Measurements from ENCODE around the gene DISP3.

The DISP3 gene

DNA sequence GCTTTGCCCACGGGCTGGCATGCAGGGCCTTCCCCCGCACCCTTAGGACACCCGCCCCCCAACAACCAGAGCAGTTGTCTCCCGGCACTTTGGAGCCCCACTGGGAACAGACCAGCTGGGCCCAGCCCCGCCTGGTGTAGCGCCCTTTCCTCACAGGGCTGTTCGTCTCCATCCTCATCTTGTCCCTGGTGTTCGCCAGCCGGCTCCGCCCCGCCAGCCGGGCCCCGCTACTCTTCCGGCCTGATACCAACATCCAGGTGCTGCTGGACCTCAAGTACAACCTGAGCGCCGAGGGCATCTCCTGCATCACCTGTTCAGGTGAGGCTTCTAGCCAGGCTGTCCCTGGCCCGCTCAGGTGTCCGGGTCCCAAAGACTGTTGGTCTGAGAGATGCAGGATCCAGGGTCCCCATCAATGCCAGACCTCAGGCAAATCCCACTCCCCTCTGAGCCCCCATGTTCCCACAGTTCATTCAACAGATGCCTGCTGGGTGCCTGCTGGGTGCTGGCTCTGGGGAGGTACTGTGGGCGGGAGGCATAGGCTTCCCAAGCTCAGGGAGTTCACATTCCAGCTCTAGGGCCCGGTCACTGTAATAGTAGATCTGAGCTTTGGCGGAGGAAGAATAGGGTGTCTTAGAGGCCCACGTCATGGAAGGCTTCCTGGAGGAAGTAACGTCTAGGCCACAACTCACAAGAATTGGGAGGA is 41.7 kb downstream of the DISP3 start:
- TF ChIP-seq, protein P1, sequence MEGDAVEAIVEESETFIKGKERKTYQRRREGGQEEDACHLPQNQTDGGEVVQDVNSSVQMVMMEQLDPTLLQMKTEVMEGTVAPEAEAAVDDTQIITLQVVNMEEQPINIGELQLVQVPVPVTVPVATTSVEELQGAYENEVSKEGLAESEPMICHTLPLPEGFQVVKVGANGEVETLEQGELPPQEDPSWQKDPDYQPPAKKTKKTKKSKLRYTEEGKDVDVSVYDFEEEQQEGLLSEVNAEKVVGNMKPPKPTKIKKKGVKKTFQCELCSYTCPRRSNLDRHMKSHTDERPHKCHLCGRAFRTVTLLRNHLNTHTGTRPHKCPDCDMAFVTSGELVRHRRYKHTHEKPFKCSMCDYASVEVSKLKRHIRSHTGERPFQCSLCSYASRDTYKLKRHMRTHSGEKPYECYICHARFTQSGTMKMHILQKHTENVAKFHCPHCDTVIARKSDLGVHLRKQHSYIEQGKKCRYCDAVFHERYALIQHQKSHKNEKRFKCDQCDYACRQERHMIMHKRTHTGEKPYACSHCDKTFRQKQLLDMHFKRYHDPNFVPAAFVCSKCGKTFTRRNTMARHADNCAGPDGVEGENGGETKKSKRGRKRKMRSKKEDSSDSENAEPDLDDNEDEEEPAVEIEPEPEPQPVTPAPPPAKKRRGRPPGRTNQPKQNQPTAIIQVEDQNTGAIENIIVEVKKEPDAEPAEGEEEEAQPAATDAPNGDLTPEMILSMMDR (IDR thresholded peaks at IDR 0.05) = no peak
- H3K36me3 ChIP-seq (ENCODE audit: control insufficient read depth, insufficient read depth, low read length) = no peaks in the 10 kb centered on the region

DNA sequence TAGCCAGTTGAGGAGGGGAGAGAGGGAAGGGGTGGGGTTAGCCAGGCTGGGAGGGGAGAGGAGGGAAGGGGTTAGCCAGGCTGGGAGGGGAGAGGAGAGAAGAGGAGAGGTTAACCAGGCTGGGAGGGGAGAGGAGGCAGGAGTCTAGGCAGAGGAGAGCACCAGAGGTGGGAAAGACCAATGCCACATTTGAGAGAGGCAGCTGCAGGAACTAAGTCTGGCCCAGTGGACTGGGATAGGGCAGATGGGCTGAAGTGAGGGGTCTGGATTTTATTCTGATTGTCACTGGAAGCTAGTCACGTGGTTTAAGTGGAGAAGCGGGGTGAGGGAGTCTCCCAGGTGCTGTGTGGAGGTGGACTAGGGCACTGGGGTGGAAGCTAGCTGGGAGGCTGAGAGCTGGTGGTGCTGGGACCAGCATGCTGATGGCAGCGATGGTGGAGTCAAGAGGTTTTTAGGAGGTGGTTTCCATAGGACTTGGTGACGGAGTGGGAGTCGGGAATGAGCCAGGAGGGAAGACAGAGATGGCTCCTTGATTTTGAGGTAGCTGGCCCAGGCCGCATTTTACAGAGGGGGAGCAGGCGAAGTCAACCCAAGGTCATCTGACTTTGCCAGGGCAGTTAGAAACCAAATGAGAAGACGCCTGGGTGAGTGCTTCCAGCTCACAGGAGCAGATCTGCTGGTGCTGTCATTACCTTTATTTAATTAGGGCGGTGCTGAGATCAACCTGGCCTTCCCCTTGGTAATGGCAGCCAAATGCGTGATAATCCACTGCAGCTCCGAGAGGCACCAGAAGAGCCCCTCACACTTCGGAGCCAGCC is 42.8 kb downstream of the DISP3 start:
- H3K4me3 ChIP-seq (ENCODE audit: low read depth, low read length) = no peak overlapping the region
- no peak overlapping the region for H2AFZ ChIP-seq
- H3K27ac ChIP-seq = no peak overlapping the region
- no peaks in the 10 kb centered on the region for H3K27me3 ChIP-seq (ENCODE audit: control insufficient read depth, insufficient read depth, low read length)
- no peaks in the 10 kb centered on the region for H3K9me3 ChIP-seq (ENCODE audit: control insufficient read depth, low read length)
- no peak overlapping the region for H3K4me2 ChIP-seq (ENCODE audit: low read length)
- H3K36me3 ChIP-seq (ENCODE audit: control insufficient read depth, insufficient read depth, low read length) = no peaks in the 10 kb centered on the region
- no peaks in the 10 kb centered on the region for H3K4me1 ChIP-seq
- TF ChIP-seq, protein P1 (IDR thresholded peaks at IDR 0.05) = no peak
- no peak overlapping the region for H3K9ac ChIP-seq
- no peaks in the 10 kb centered on the region for H3K79me2 ChIP-seq

More for the DNA sequence above, 41.7 kb downstream of the DISP3 start:
- Histone ChIP-seq H3K27me3 (ENCODE audit: control insufficient read depth, insufficient read depth, low read length) (no peaks in the 10 kb centered on the region), H3K79me2 (no peaks in the 10 kb centered on the region), H3K4me3 (ENCODE audit: low read depth, low read length) (no peak overlapping the region), H3K27ac (no peak overlapping the region), H3K9ac (no peak overlapping the region), H2AFZ (no peak overlapping the region), H3K4me1 (no peaks in the 10 kb centered on the region), H3K9me3 (ENCODE audit: control insufficient read depth, low read length) (no peaks in the 10 kb centered on the region), H3K4me2 (ENCODE audit: low read length) (no peak overlapping the region)

GRCh38 chr1:11522400-11523235 is 43.7 kb downstream of the DISP3 start:
- no peak overlapping the region for H3K4me2 ChIP-seq (ENCODE audit: low read length)
- H3K4me1 ChIP-seq = no peaks in the 10 kb centered on the region
- H3K36me3 ChIP-seq (ENCODE audit: control insufficient read depth, insufficient read depth, low read length) = no peaks in the 10 kb centered on the region
- H3K79me2 ChIP-seq = no peaks in the 10 kb centered on the region
- H3K9ac ChIP-seq = no peak overlapping the region
- H3K27ac ChIP-seq = no peak overlapping the region
- TF ChIP-seq, protein P1 (IDR thresholded peaks at IDR 0.05) = no peak
- H2AFZ ChIP-seq = no peak overlapping the region
- H3K4me3 ChIP-seq (ENCODE audit: low read depth, low read length) = no peak overlapping the region
- H3K9me3 ChIP-seq (ENCODE audit: control insufficient read depth, low read length) = no peaks in the 10 kb centered on the region
- H3K27me3 ChIP-seq (ENCODE audit: control insufficient read depth, insufficient read depth, low read length) = no peaks in the 10 kb centered on the region

GRCh38 chr1:11523261-11523660 is 44.3 kb downstream of the DISP3 start:
- H2AFZ ChIP-seq = no peak overlapping the region
- no peaks in the 10 kb centered on the region for H3K79me2 ChIP-seq
- H3K4me3 ChIP-seq (ENCODE audit: low read depth, low read length) = no peak overlapping the region
- H3K4me1 ChIP-seq = no peaks in the 10 kb centered on the region
- no peaks in the 10 kb centered on the region for H3K9me3 ChIP-seq (ENCODE audit: control insufficient read depth, low read length)
- no peak overlapping the region for H3K9ac ChIP-seq
- H3K36me3 ChIP-seq (ENCODE audit: control insufficient read depth, insufficient read depth, low read length) = no peaks in the 10 kb centered on the region
- no peaks in the 10 kb centered on the region for H3K27me3 ChIP-seq (ENCODE audit: control insufficient read depth, insufficient read depth, low read length)
- TF ChIP-seq, protein P1 (IDR thresholded peaks at IDR 0.05) = no peak
- no peak overlapping the region for H3K27ac ChIP-seq
- H3K4me2 ChIP-seq (ENCODE audit: low read length) = no peak overlapping the region

All from parathyroid adenoma (tissue), 2 donors.